ENCODE measurements around the gene MBD2.
A peak's percentile ranks its signal among the peaks of the same experiment; 100 is the strongest.

The MBD2 gene

GRCh38 chr18:54224379-54225014 lies at the start of gene MBD2:
TSS of gene MBD2 (minus strand) at chr18:54224669. CDS start at chr18:54224559, 110 bp downstream.
- peak; percentile 32 for TF ChIP-seq CTCF (IDR thresholded peaks at IDR 0.05; ENCODE audit: low read depth, low read length)

GRCh38 chr18:54269893-54270844 lies 45.7 kb upstream of the MBD2 start:
- no peak for DNase-seq (ENCODE audit: extremely low read depth, low read depth)

More at GRCh38 chr18:54224379-54225014, at the start of gene MBD2:
- DNase-seq (ENCODE audit: extremely low read depth, low read depth) = peak; percentile 84

GRCh38 chr18:54268751-54269150 lies 44.3 kb upstream of the MBD2 start:
- no peak for DNase-seq (ENCODE audit: extremely low read depth, low read depth)
- no peak for TF ChIP-seq CTCF (IDR thresholded peaks at IDR 0.05; ENCODE audit: low read depth, low read length)

More at GRCh38 chr18:54269893-54270844, 45.7 kb upstream of the MBD2 start:
- peak; percentile 45 for TF ChIP-seq CTCF (IDR thresholded peaks at IDR 0.05; ENCODE audit: low read depth, low read length)

GRCh38 chr18:54267701-54268100 lies 43.2 kb upstream of the MBD2 start:
- no peak for DNase-seq (ENCODE audit: extremely low read depth, low read depth)
- no peak for TF ChIP-seq CTCF (IDR thresholded peaks at IDR 0.05; ENCODE audit: low read depth, low read length)

GRCh38 chr18:54263904-54264336 lies 39.5 kb upstream of the MBD2 start:
- no peak for DNase-seq (ENCODE audit: extremely low read depth, low read depth)
- TF ChIP-seq CTCF (IDR thresholded peaks at IDR 0.05; ENCODE audit: low read depth, low read length) = no peak

GRCh38 chr18:54261894-54262293 lies 37.4 kb upstream of the MBD2 start:
- DNase-seq (ENCODE audit: extremely low read depth, low read depth) = no peak
- TF ChIP-seq CTCF (IDR thresholded peaks at IDR 0.05; ENCODE audit: low read depth, low read length) = no peak
